Fibroblast of peridontal ligament (primary cell): Measurements from ENCODE around the gene HIPK1.
A peak's percentile ranks its signal among the peaks of the same experiment; 100 is the strongest.

Experiments used
- DNase-seq: peaks from one replicate; pipeline ENCODE4 v3.0.0-alpha.2; 2010; ENCODE audit errors: extremely low read depth

HIPK1 gene

GRCh38 chr1:113928941-113929749 is at the start of gene HIPK1:
TSS of gene HIPK1 (plus strand) at chr1:113929324.
- DNase-seq: peak; percentile 80

- no peak for DNase-seq
Observed at GRCh38 chr1:113879739-113880038, 49.4 kb upstream of the HIPK1 start.

GRCh38 chr1:113881661-113882060 is 47.5 kb upstream of the HIPK1 start:
- no peak for DNase-seq

GRCh38 chr1:113886417-113887401 is 42.4 kb upstream of the HIPK1 start:
- DNase-seq: no peak

GRCh38 chr1:113887402-113888175 is 41.5 kb upstream of the HIPK1 start, which contains the start of gene BCL2L15:
TSS of gene BCL2L15 (minus strand) at chr1:113887581. CDS start at chr1:113887375, 206 bp downstream.
- DNase-seq: no peak

DNA sequence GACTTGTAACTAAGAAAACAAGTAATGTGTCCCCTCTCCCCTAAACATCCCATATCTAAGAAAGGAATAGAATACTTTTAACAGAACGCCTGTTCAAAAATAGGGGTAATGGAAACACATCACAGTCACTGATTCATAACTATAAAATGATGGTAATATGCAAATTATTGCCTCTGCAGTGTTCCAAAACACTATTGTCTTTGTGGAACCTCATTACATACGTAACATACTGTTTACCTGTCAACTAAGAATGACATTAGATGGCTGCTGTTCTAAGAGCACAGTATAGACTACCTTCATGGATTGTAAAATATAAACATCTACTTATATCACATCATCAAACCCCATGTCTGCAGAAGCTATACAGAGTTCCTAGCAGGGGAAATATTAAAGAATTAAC is 38.3 kb upstream of the HIPK1 start:
- no peak for DNase-seq

- DNase-seq: no peak
Observed at GRCh38 chr1:113891631-113892220, 37.4 kb upstream of the HIPK1 start.

- no peak for DNase-seq
Observed at GRCh38 chr1:113893267-113893666, 35.9 kb upstream of the HIPK1 start.

DNA sequence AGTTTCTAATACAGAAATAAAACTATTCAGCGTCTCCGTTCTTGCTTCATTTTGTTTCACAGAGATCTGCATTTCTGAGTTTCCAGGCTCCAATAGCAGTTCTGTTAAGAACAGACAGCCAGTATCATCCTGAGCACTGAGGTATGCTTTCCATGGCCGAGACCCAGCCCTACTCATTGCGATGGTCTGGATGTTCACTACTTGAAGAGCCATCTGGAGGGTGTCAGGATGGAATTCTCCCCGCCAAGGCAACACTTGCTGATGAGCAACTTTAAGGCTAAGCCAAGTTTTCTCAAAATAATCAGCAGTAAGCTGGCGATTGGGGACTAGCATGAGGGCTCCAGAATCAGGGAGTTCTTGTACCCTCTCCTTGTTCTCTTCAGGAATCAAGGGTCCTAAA is 34.0 kb upstream of the HIPK1 start:
- DNase-seq: no peak

- peak; percentile 21 for DNase-seq
Observed at GRCh38 chr1:113895961-113896360, 33.2 kb upstream of the HIPK1 start.

GRCh38 chr1:113898241-113898814 is 30.8 kb upstream of the HIPK1 start:
- no peak for DNase-seq

GRCh38 chr1:113899111-113899510 is 30.0 kb upstream of the HIPK1 start:
- peak; percentile 78 for DNase-seq

DNA sequence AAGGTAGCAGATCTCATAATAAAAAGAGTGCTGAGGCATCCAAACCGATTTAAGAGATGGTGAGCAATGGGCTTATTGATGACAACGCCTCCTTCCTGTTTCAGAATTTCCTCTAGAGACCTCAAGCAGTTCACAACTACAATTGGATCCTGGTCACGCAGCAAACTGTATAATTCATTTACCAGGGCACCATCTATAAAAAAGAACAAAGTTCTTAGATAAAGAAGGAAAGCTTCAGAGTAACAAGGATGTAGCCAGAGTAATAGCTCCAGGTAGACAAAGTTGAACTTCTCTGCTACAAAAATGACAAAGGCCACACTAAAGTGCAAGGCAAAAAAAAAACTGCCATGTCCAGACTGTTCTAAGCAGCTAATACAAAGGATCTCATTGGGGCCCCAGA is 27.9 kb upstream of the HIPK1 start:
- DNase-seq: no peak

DNA sequence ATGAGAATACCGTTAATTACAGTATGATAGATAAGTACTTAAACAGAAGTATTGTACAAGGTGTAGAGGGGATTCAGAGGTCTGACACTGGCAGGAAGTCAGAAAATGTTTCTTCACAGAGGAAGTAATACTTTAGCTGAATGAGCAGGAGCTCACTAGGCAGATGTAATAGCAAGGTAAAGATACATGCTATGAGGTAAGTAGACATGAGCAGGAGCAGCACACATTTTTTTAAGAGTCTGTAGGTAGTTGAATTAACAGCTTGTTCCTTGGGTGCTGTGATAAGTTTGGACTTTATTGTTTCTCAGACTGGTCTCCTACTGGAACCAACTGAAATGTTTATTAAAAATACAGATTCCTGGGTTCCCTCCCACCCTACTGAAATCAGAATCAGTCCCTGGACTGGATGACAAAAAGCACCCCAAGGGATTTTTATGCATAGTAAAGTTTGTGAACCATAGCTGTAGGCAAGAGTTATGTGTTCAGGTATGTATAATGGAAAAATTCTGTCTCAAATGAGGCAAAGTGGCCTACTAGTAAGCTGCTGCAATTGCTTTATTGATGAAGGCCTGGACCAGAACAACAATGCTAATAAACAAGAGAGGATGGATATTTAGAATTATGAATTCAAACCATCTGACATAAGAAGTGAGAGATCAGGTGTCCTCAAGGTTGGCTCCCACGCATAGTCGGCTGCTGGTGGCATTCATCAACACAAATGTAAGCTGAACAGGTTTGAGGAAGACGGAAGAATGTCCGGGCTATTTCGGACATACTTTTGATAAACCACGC is 25.4 kb upstream of the HIPK1 start:
- DNase-seq: no peak

DNA sequence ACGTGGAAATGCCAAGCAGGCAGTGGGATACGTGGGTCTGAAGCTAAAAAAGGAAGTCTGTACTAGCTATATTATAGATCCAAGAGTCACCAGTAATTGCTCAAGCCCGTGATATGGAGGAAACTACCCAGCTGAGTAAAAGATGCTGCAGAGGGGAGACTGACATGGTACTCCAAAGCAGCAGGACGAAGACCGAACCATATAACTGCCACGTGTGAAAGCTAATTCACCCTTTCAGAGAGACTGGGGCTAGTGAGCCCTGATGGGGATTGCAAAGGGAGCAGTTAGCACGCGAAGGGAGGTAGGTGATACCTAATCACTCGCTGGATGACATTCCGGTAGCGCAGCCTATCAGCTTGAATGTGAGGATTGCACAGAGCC is 24.8 kb upstream of the HIPK1 start:
- DNase-seq: no peak

- DNase-seq: peak; percentile 100
Observed at GRCh38 chr1:113904674-113905434, 24.3 kb upstream of the HIPK1 start, which contains the start of the genes AP4B1 and DCLRE1B. TSS of gene AP4B1 (minus strand) at chr1:113904799. CDS start at chr1:113904717, 82 bp downstream. TSS of gene DCLRE1B (plus strand) at chr1:113905326. CDS start at chr1:113905587, 261 bp downstream.

GRCh38 chr1:113905435-113905861 is 23.7 kb upstream of the HIPK1 start:
- no peak for DNase-seq

GRCh38 chr1:113912594-113913311 is 16.4 kb upstream of the HIPK1 start:
- peak; percentile 77 for DNase-seq

DNA sequence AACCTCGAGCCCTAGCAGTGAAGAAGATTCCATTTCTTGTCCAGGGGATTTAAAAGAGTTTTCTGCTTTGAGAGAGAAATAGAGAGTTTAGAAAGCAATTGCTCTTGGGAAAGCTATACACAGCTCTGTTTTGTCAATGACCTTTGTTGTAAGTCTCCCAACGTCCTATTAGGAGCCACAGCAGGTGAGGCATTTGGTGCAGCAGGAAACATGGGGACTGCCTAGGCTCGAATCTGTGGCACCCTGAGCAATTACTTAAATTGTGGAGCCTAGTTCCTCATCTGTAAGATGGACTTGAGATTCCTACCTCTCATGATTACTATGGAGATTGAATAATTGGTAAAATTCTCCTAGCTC is 15.8 kb upstream of the HIPK1 start:
- DNase-seq: no peak
